ENCODE data around the gene CTNNA1. TPM values are rescaled to one million over a fixed set of nuclear protein-coding genes. Genes with fewer than 3 reads are reported as not detected.

CTNNA1 gene
- total and polyA plus RNA-seq, 2 donors (not counting 3 experiments of a cell fraction or from before 2014, with no cell fraction given): 156 to 394 TPM

DNA sequence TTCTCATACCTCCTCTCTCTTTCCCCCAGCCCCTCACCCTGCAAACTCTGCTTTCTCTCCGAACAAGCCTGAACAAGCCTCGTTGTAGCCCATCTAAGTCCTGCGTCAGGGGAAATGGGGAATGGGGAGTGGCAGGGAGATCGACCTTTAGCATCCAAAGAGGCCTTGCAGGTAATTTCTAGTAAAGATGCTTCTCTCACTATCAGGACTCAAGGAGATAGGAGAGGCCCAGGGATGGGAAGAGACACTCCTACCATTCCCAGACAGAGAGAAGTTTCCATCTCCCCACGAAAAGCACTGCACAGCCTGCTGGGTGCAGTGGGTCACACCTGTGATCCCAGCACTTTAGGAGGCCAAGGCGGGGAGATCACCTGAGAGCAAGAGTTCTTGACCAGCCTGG is 44.4 kb upstream of the CTNNA1 start:
- Histone ChIP-seq H3K27me3 (ENCODE audit: control insufficient read depth in 2 of 2, insufficient read depth in 2 of 2, low read length in 2 of 2) (peaks cover 0 to 4% of the 10 kb centered on the region in 2 experiments), H3K27ac (ENCODE audit: insufficient read depth, low read depth, low read length) (no peak overlapping the region), H3K4me3 (replicated peaks in 1 of 3; ENCODE audit: insufficient read depth in 1 of 3, low read depth in 1 of 3, low read length in 3 of 3) (no peak overlapping the region), H4K20me1 (replicated peaks; ENCODE audit: control insufficient read depth, extremely low read depth, insufficient read depth, low read length) (no peaks in the 10 kb centered on the region), H3K9me1 (replicated peaks; ENCODE audit: control insufficient read depth, extremely low read depth, insufficient read depth, low read length) (no peaks in the 10 kb centered on the region), H3K4me2 (ENCODE audit: insufficient read depth, low read length) (no peak overlapping the region), H3K36me3 (ENCODE audit: control insufficient read depth in 2 of 2, extremely low read depth in 1 of 2, insufficient read depth in 2 of 2, low read length in 2 of 2) (no peaks in the 10 kb centered on the region), H2AFZ (ENCODE audit: low read depth, low read length) (no peak overlapping the region), H3K9ac (replicated peaks; ENCODE audit: extremely low read depth, insufficient read depth, low read length) (no peak overlapping the region), H3K9me3 (replicated peaks; ENCODE audit: control insufficient read depth, insufficient read depth, low read length) (no peaks in the 10 kb centered on the region), H3K4me1 (ENCODE audit: control insufficient read depth, extremely low read depth, insufficient read depth, low read length) (no peaks in the 10 kb centered on the region), H3K79me2 (ENCODE audit: control insufficient read depth, insufficient read depth, low read length) (no peaks in the 10 kb centered on the region)
- intact Hi-C loops (cut with micrococcal nuclease): no loop called here
- no peak for FAIRE-seq
- dilution Hi-C loops (cut with MboI; ENCODE audit: extremely low pct_ligation_motif_present, low sequenced_read_pairs): no loop called here
- TF ChIP-seq, protein P1, sequence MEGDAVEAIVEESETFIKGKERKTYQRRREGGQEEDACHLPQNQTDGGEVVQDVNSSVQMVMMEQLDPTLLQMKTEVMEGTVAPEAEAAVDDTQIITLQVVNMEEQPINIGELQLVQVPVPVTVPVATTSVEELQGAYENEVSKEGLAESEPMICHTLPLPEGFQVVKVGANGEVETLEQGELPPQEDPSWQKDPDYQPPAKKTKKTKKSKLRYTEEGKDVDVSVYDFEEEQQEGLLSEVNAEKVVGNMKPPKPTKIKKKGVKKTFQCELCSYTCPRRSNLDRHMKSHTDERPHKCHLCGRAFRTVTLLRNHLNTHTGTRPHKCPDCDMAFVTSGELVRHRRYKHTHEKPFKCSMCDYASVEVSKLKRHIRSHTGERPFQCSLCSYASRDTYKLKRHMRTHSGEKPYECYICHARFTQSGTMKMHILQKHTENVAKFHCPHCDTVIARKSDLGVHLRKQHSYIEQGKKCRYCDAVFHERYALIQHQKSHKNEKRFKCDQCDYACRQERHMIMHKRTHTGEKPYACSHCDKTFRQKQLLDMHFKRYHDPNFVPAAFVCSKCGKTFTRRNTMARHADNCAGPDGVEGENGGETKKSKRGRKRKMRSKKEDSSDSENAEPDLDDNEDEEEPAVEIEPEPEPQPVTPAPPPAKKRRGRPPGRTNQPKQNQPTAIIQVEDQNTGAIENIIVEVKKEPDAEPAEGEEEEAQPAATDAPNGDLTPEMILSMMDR (IDR thresholded peaks at IDR 0.05; ENCODE audit: extremely low read depth in 1 of 2, insufficient read depth in 1 of 2, low read depth in 1 of 2, low read length in 2 of 2): no peak
- TF ChIP-seq JUN (IDR thresholded peaks at IDR 0.05; ENCODE audit: borderline replicate concordance, insufficient read depth, insufficient read length, low read depth): no peak
- no peak for TF ChIP-seq EZH2 (IDR thresholded peaks at IDR 0.05; ENCODE audit: borderline replicate concordance, low read depth, low read length, severe bottlenecking)
- TF ChIP-seq FOS (IDR thresholded peaks at IDR 0.05; ENCODE audit: borderline replicate concordance, insufficient read depth, low read length): no peak
- no peak for TF ChIP-seq GATA2 (IDR thresholded peaks at IDR 0.05; ENCODE audit: insufficient read depth, insufficient read length, low read depth, low read length)
- TF ChIP-seq POLR2AphosphoS5 (IDR thresholded peaks at IDR 0.05; ENCODE audit: insufficient read depth, low read depth, low read length): no peak
- no peak for TF ChIP-seq POLR2A (IDR thresholded peaks at IDR 0.05; ENCODE audit: low read depth, low read length)
- no peak for TF ChIP-seq MYC (IDR thresholded peaks at IDR 0.05; ENCODE audit: low read depth, low read length)
- TF ChIP-seq MAX (IDR thresholded peaks at IDR 0.05; ENCODE audit: insufficient read depth, insufficient read length): no peak
- DNase-seq (ENCODE audit: low read depth, low spot score): no peak
- ChIA-PET POLR2A (no interaction called here), CTCF (no interaction called here)
- no TSS peak for BruUV-seq (replicated peaks)

Measured in endothelial cell of umbilical vein (primary cell).